Stimulated activated CD8-positive, alpha-beta memory T cell treated with anti-CD3 and anti-CD28 coated beads, Interleukin-15, amount 100 ng/mL, for 4 hours (primary cell): ENCODE data around the gene CFAP91.
A peak's percentile ranks its signal among the peaks of the same experiment; 100 is the strongest.

ENCODE experiments used
- DNase-seq, 2 donors: peaks; one replicate each; pipeline ENCODE4 v3.0.0-alpha.2; 2020; ENCODE audit warnings: low read depth in 2 of 2

The CFAP91 gene

GRCh38 chr3:119702530-119703527 lies at the start of gene CFAP91:
Gene CFAP91 (plus strand): TSS chr3:119703022. CDS start chr3:119703099, 77 bp downstream.
- peak; percentile 62 for DNase-seq

- no peak for DNase-seq
Measured at GRCh38 chr3:119653876-119654275, 48.9 kb upstream of the CFAP91 start.

- no peak for DNase-seq
Measured at GRCh38 chr3:119657887-119658702, 44.7 kb upstream of the CFAP91 start.

GRCh38 chr3:119658994-119659393 lies 43.8 kb upstream of the CFAP91 start:
- no peak for DNase-seq

GRCh38 chr3:119659606-119660291 lies 43.1 kb upstream of the CFAP91 start:
- no peak for DNase-seq

- no peak for DNase-seq
Measured at GRCh38 chr3:119660474-119661440, 42.1 kb upstream of the CFAP91 start, which contains the start of gene POPDC2. Gene POPDC2 (minus strand): TSS chr3:119660589. CDS start chr3:119660423, 166 bp downstream.

- DNase-seq: no peak
Measured at GRCh38 chr3:119662604-119663373, 40.0 kb upstream of the CFAP91 start.

- DNase-seq: no peak
Measured at GRCh38 chr3:119663885-119664284, 38.9 kb upstream of the CFAP91 start.

GRCh38 chr3:119664370-119664769 lies 38.5 kb upstream of the CFAP91 start:
- no peak for DNase-seq

- no peak for DNase-seq
Measured at GRCh38 chr3:119664850-119665379, 37.9 kb upstream of the CFAP91 start.

- DNase-seq: no peak
Measured at GRCh38 chr3:119665954-119666559, 36.8 kb upstream of the CFAP91 start.

- no peak for DNase-seq
Measured at GRCh38 chr3:119669906-119670570, 32.8 kb upstream of the CFAP91 start.

GRCh38 chr3:119672776-119673175 lies 30.0 kb upstream of the CFAP91 start:
- no peak for DNase-seq

- DNase-seq: no peak
Measured at GRCh38 chr3:119673875-119674274, 28.9 kb upstream of the CFAP91 start.

GRCh38 chr3:119675188-119675874 lies 27.5 kb upstream of the CFAP91 start:
- no peak for DNase-seq

- DNase-seq: no peak
Measured at GRCh38 chr3:119676020-119676419, 26.8 kb upstream of the CFAP91 start.

- peak; percentile 90 to 95 for DNase-seq
Measured at GRCh38 chr3:119676771-119677640, 25.8 kb upstream of the CFAP91 start, which contains the start of gene COX17. Gene COX17 (minus strand): TSS chr3:119677406. CDS start chr3:119677310, 96 bp downstream.
